Prostate gland (tissue), 2 donors: Measurements from ENCODE around the gene RNF169.

Experiments
- POLR2AphosphoS5 ChIP-seq: sonication (generic); formaldehyde crosslinking; IDR thresholded peaks from one replicate; pipeline ENCODE4 v1.6.1; 2017; ENCODE audit warnings: antibody characterized with exemption
- TF ChIP-seq, protein P1 (sequence below), 4 experiments: fragments of 200-600 bp in 2 of 4; fragments of 450-650 bp in 2 of 4; sonication (generic) in 2 of 4; IDR thresholded peaks; 1 replicate in 3 of 4; 2 replicates in 1 of 4; pipeline ENCODE4 v1.5.1; 2016 to 2019; ENCODE audit warnings: antibody characterized with exemption in 4 of 4, mild to moderate bottlenecking in 2 of 4, moderate library complexity in 2 of 4

DNA sequence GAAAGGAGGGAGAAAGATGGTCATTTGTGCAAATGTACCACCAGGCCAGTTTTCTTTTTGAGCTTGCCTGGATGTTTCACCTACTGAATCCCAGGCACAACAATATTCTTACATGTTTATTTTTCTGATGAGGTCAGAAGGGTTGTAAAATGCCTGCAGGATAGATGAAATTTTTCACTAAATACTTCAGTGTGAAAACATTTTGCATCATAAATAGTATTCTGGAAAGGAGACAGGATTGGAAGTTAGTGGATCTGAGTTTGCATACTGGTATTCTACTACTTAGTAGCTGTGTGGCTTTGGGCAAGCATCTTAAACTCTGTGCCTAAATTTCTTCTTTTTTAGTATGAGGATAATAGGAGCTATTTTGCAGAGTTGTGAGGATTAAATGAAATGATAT is 24.8 kb downstream of the RNF169 start:
- TF ChIP-seq, protein P1, sequence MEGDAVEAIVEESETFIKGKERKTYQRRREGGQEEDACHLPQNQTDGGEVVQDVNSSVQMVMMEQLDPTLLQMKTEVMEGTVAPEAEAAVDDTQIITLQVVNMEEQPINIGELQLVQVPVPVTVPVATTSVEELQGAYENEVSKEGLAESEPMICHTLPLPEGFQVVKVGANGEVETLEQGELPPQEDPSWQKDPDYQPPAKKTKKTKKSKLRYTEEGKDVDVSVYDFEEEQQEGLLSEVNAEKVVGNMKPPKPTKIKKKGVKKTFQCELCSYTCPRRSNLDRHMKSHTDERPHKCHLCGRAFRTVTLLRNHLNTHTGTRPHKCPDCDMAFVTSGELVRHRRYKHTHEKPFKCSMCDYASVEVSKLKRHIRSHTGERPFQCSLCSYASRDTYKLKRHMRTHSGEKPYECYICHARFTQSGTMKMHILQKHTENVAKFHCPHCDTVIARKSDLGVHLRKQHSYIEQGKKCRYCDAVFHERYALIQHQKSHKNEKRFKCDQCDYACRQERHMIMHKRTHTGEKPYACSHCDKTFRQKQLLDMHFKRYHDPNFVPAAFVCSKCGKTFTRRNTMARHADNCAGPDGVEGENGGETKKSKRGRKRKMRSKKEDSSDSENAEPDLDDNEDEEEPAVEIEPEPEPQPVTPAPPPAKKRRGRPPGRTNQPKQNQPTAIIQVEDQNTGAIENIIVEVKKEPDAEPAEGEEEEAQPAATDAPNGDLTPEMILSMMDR (IDR thresholded peaks at IDR 0.05) = no peak
- TF ChIP-seq POLR2AphosphoS5 = no peak
